Panc1 (cell line): Measurements from ENCODE around the gene GPR33. TPM values are rescaled to one million over a fixed set of nuclear protein-coding genes. Genes with fewer than 3 reads are reported as not detected.

Source experiments
- total RNA-seq: library from RNA; stranded (reverse); gene quantifications from one replicate; pipeline ENCODE4 v1.2.1, GENCODE V29; 2021; ENCODE audit not compliant: unreplicated experiment

Gene GPR33
- total RNA-seq, 1 experiment from 2014 or later, result not detected

Other genes starting within 250 kb of the GPR33 start
- 22.0 TPM for gene HEATR5A, start 67.5 kb downstream of the GPR33 start, total RNA-seq
- 15.2 TPM for gene DTD2, start 30.5 kb downstream of the GPR33 start, total RNA-seq
- gene NUBPL, start 73.4 kb upstream of the GPR33 start, total RNA-seq, result 5.7 TPM